ENCODE data around the gene TMEM271.

The TMEM271 gene, protein sequence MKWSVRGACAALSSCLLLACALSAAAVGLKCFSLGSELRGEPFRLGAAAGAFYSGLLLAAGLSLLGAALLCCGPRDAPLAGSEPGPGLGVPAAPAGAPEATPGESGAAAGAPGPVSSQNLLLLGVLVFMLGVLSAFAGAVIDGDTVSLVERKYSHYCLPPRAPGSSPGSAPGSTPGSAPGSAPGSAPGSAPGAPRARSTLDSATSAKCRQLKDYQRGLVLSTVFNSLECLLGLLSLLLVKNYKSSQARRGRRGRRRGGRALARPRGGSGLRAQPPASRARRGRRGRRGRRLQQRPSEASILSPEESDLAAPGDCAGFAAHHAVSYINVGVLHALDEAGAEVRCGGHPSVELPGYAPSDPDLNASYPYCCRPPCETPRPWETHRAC

DNA sequence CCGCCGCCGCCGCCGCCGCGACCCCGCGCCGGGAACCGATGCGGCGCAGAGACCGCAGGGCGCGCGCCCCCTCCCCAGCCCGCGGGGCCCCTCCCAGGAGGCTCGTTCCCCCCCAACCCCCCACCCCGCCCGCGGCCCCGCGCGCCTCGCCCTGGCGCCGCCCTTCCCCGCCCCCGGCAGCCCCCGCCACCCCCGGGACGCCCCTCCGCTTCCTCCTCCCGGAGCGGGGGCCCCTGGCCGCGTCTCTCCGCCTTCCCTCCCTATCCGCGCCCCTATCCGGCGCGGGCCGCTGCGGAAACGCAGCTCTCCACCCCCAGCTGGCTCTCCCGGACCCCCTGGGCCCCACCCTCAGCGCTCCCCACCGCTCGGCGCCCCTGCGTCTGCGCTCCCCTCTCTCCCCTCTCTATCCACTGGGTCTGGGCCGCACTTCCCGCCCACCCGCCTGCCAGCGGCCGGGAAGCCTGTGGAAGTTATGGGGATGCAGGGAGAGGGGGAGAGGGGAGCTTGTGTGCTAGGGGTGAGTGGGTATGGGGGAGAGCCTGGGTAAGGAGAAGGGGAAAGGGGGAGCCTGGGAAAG, at the start of gene TMEM271:
TMEM271 (minus strand) TSS at position 51 of the 577 bp plus-strand sequence. CDS start 233 bp downstream, outside the sequence.
- peak within 1 kb of the TSS; percentile 69 for H3K27ac ChIP-seq
- peak within 1 kb of the TSS; percentile 47 for H3K4me3 ChIP-seq (ENCODE audit: low read depth, low read length)
- DNase-seq = peak; percentile 57
- H3K27me3 ChIP-seq (ENCODE audit: insufficient read depth, low read depth, severe bottlenecking) = no peaks in the 10 kb centered on the region
- no peaks in the 10 kb centered on the region for H3K9me3 ChIP-seq (ENCODE audit: severe bottlenecking)
- TF ChIP-seq, protein P1, sequence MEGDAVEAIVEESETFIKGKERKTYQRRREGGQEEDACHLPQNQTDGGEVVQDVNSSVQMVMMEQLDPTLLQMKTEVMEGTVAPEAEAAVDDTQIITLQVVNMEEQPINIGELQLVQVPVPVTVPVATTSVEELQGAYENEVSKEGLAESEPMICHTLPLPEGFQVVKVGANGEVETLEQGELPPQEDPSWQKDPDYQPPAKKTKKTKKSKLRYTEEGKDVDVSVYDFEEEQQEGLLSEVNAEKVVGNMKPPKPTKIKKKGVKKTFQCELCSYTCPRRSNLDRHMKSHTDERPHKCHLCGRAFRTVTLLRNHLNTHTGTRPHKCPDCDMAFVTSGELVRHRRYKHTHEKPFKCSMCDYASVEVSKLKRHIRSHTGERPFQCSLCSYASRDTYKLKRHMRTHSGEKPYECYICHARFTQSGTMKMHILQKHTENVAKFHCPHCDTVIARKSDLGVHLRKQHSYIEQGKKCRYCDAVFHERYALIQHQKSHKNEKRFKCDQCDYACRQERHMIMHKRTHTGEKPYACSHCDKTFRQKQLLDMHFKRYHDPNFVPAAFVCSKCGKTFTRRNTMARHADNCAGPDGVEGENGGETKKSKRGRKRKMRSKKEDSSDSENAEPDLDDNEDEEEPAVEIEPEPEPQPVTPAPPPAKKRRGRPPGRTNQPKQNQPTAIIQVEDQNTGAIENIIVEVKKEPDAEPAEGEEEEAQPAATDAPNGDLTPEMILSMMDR (IDR thresholded peaks at IDR 0.05; ENCODE audit: low read depth, low read length) = no peak
- H3K36me3 ChIP-seq = no peaks in the 10 kb centered on the region

DNA sequence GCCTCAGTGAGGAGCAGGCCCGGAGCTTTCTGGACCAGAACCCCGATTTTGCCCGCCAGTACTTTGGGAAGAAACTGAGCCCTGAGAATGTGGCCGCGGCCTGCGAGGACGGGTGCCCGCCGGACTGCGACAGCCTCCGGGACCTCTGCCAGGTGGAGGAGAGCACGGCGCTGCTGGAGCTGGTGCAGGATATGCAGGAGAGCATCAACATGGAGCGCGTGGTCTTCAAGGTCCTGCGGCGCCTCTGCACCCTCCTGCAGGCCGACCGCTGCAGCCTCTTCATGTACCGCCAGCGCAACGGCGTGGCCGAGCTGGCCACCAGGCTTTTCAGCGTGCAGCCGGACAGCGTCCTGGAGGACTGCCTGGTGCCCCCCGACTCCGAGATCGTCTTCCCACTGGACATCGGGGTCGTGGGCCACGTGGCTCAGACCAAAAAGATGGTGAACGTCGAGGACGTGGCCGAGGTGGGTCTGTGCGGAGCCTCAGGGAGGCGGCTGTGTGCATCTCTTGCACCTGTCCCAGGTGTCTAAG, 49.6 kb upstream of the TMEM271 start:
- no peaks in the 10 kb centered on the region for H3K9me3 ChIP-seq (ENCODE audit: severe bottlenecking)
- TF ChIP-seq, protein P1 (IDR thresholded peaks at IDR 0.05; ENCODE audit: low read depth, low read length) = no peak
- peak overlapping the region; percentile 89 for H3K27ac ChIP-seq
- H3K4me3 ChIP-seq (ENCODE audit: low read depth, low read length) = peak overlapping the region; percentile 41
- H3K36me3 ChIP-seq = peaks cover 20% of the 10 kb centered on the region
- no peak for DNase-seq
- H3K27me3 ChIP-seq (ENCODE audit: insufficient read depth, low read depth, severe bottlenecking) = no peaks in the 10 kb centered on the region

DNA sequence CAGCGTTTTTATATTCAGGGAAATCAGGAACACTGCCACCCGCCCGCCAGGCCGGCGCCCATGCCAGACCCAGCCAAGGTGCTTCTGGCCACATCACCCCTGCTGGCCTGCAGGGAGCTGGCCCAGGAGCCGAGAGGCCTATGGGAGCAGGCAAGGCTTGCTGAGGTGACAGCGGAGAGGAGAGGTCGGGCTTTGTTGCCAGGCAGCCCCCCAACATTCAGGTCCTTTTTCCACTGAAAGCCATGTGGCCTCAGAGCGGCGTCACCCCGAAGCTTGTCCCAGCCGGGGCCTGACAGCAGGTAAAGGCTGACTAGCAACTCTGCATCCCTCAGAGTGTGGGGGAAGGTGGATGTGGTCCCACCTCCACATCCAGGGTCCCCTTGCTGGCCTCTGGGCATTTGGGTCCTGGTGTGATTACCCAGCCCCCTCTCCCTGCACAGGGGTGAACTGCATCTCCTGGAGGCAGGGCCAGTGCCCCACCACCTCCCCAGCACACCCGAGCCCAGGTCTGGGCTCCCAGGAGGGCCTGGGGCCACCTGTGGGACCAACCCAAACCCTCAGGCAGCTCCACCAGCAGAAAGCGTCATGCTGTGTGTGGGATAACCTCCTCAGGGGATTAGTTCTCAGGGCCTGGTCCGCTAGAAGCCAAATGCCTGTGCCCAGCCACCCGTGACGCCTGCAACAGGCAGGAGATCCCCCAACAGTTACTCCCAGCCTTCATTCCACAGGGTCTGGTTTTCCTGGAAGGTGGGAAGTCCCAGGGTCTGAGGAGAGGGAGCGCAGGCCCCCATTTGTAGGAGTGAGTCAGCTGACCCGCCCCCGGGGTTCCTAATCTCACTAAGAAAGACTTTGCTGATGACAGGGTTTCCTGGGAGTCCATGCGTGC, 48.9 kb upstream of the TMEM271 start, which contains the start of gene PDE6B:
PDE6B (plus strand) TSS at position 869 of the 886 bp plus-strand sequence. CDS start 54 bp downstream, outside the sequence.
- Histone ChIP-seq H3K27ac (peak within 1 kb of the TSS; percentile 89), H3K4me3 (ENCODE audit: low read depth, low read length) (peak within 1 kb of the TSS; percentile 41), H3K27me3 (ENCODE audit: insufficient read depth, low read depth, severe bottlenecking) (no peaks in the 10 kb centered on the region), H3K36me3 (peaks cover 19% of the 10 kb centered on the region), H3K9me3 (ENCODE audit: severe bottlenecking) (no peaks in the 10 kb centered on the region)
- DNase-seq = peak; percentile 93
- TF ChIP-seq, protein P1 (IDR thresholded peaks at IDR 0.05; ENCODE audit: low read depth, low read length) = peak; percentile 52

DNA sequence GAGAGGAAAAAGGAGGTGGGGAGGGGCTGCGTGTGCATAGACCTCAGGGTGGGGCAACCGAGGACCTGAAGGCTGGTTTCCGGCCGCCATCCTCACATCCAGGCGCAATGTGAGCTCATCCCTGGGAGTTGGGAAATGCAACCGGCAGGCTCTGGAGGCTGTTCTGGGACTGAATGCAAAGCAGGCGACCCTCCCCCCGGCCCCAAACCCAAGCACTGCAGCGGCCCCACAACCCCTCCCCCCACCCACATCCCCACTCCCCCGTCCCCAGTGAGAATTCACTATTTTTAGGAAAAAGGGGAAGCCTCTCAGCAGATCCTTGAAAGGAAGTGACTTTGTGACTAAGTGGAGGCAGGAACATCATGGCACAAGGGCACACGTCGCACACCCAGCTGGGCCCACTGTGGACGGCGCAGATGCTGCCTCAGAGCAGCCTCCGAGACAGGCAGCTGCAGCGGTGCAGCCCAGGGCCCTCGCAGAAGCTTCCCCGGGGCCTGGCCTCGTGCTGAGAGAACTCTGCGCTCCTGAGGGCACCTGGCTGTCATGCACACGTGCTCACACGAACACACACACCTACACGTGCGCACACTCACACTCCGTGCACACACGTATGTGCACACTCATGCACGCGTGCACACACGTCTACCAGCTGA, 47.9 kb upstream of the TMEM271 start:
- no peak for DNase-seq
- H3K27ac ChIP-seq = peak overlapping the region; percentile 89
- TF ChIP-seq, protein P1 (IDR thresholded peaks at IDR 0.05; ENCODE audit: low read depth, low read length) = no peak
- no peaks in the 10 kb centered on the region for H3K9me3 ChIP-seq (ENCODE audit: severe bottlenecking)
- peaks cover 13% of the 10 kb centered on the region for H3K36me3 ChIP-seq
- H3K4me3 ChIP-seq (ENCODE audit: low read depth, low read length) = no peak overlapping the region
- H3K27me3 ChIP-seq (ENCODE audit: insufficient read depth, low read depth, severe bottlenecking) = no peaks in the 10 kb centered on the region
